HepG2 (cell line): ENCODE measurements around the gene RPSA. TPM values are rescaled to one million over a fixed set of nuclear protein-coding genes. Genes with fewer than 3 reads are reported as not detected.

Source experiments
- DRAP1 ChIP-seq: IDR thresholded peaks from 2 replicates; pipeline ENCODE4 v1.6.1; 2016; ENCODE audit warnings: missing genetic modification reagents, missing compliant biosample characterization
- GTF2F1 ChIP-seq: fragments of 150-350 bp; IDR thresholded peaks from 2 replicates; pipeline ENCODE4 v1.6.1; 2014; ENCODE audit warnings: low read length
- IRF2 ChIP-seq: IDR thresholded peaks from 2 replicates; pipeline ENCODE4 v1.6.1; 2018; ENCODE audit warnings: missing genetic modification reagents, missing compliant biosample characterization
- ISX ChIP-seq: sonication (generic); formaldehyde crosslinking; conservative IDR thresholded peaks from 2 replicates; pipeline ENCODE4 v1.5.0; 2020; ENCODE audit warnings: missing genetic modification reagents
- MBD4 ChIP-seq: IDR thresholded peaks from 2 replicates; pipeline ENCODE4 v1.6.1; 2012; ENCODE audit warnings: low read length, inconsistent platforms, borderline replicate concordance
- NBN ChIP-seq: fragments of 450-650 bp; conservative IDR thresholded peaks from 2 replicates; pipeline ENCODE4 v1.6.1; 2017
- NFAT5 ChIP-seq: sonication (generic); formaldehyde crosslinking; IDR thresholded peaks from 2 replicates; pipeline ENCODE4 v1.4.0; 2020; ENCODE audit warnings: missing genetic modification reagents
- PATZ1 ChIP-seq: sonication (generic); formaldehyde crosslinking; IDR thresholded peaks from 2 replicates; pipeline ENCODE4 v1.4.0; 2020; ENCODE audit warnings: missing genetic modification reagents
- SAP130 ChIP-seq: IDR thresholded peaks from 2 replicates; pipeline ENCODE4 v1.6.1; 2016; ENCODE audit warnings: low read depth
- SRSF9 ChIP-seq: fragments of 200-400 bp; formaldehyde crosslinking; IDR thresholded peaks from 2 replicates; pipeline ENCODE4 v1.6.1; 2018; ENCODE audit warnings: borderline replicate concordance, mild to moderate bottlenecking, low read depth, low read length; ENCODE audit not compliant: insufficient read depth, poor library complexity, severe bottlenecking
- TP53 ChIP-seq: sonication (generic); formaldehyde crosslinking; conservative IDR thresholded peaks from 2 replicates; pipeline ENCODE4 v1.4.0; 2020; ENCODE audit warnings: missing genetic modification reagents
- ZNF264 ChIP-seq: sonication (generic); formaldehyde crosslinking; IDR thresholded peaks from 2 replicates; pipeline ENCODE4 v1.4.0; 2020; ENCODE audit warnings: missing genetic modification reagents
- ZNF275 ChIP-seq: sonication (generic); formaldehyde crosslinking; IDR thresholded peaks from 2 replicates; pipeline ENCODE4 v1.8.0; 2022; ENCODE audit warnings: missing genetic modification reagents, mild to moderate bottlenecking, inconsistent platforms, borderline replicate concordance
- ZNF512B ChIP-seq: sonication (generic); formaldehyde crosslinking; IDR thresholded peaks from 2 replicates; pipeline ENCODE4 v1.5.1; 2020; ENCODE audit warnings: missing genetic modification reagents, mild to moderate bottlenecking, borderline replicate concordance
- ZNF556 ChIP-seq: sonication (generic); formaldehyde crosslinking; IDR thresholded peaks from 2 replicates; pipeline ENCODE4 v1.4.0; 2020; ENCODE audit warnings: mild to moderate bottlenecking, missing genetic modification reagents, borderline replicate concordance
- ZNF713 ChIP-seq: sonication (generic); formaldehyde crosslinking; IDR thresholded peaks from 2 replicates; pipeline ENCODE4 v1.4.0; 2020; ENCODE audit warnings: mild to moderate bottlenecking, missing genetic modification reagents
- polyA plus RNA-seq, 8 experiments: library from polyadenylated mRNA; depleted of rRNA in 3 of 8; stranded (reverse) in 7 of 8; unstranded in 1 of 8; fragments of >200 nt; fragmentation: Illumina TruSeq in 4 of 8; extraction: Trizol in 4 of 8; gene quantifications; 2 replicates each; pipeline versions ENCODE4 v1.2.1 to v1.2.3, GENCODE V29; 2011 to 2016; ENCODE audit warnings: low read depth in 4 of 8, missing spikeins in 1 of 8, mixed read lengths in 1 of 8; ENCODE audit not compliant: insufficient read depth in 1 of 8
- total RNA-seq, 5 experiments: library from RNA; depleted of rRNA; stranded (reverse); fragments of >200 nt; fragmentation: Illumina TruSeq; extraction: Trizol; gene quantifications; 2 replicates each; pipeline ENCODE4 v1.2.3, GENCODE V29; 2016; ENCODE audit warnings: low read depth in 1 of 5

Gene RPSA
- total and polyA plus RNA-seq, 2 of the 13 experiments (the other 11 are each of a cell fraction or from before 2014, with no cell fraction given): 1,683 to 3,226 TPM

- TF ChIP-seq PATZ1: peak; percentile 8; the same call in 1 of the 2 replicates
- peak; percentile 99 for TF ChIP-seq DRAP1 (CRISPR knock-in tag)
- TF ChIP-seq ZNF713 (CRISPR knock-in tag): no peak; the same call in 1 of the 2 replicates
- TF ChIP-seq ZNF275 (CRISPR knock-in tag): peak; percentile 79; the same call in 1 of the 2 replicates
- no peak for TF ChIP-seq GTF2F1
- TF ChIP-seq TP53 (CRISPR knock-in tag): peak; percentile 80; the same call in 1 of the 2 replicates
- no peak for TF ChIP-seq MBD4
- peak; percentile 61; the same call in 1 of the 2 replicates for TF ChIP-seq IRF2 (CRISPR knock-in tag)
- TF ChIP-seq SAP130 (CRISPR knock-in tag): peak; percentile 95
- TF ChIP-seq ZNF264 (CRISPR knock-in tag): peak; percentile 48; the same call in 1 of the 2 replicates
- TF ChIP-seq SRSF9: no peak
- peak; percentile 82; the same call in 1 of the 2 replicates for TF ChIP-seq NFAT5
- TF ChIP-seq ZNF512B (CRISPR knock-in tag): peak; percentile 77; the same call in 1 of the 2 replicates
- peak; percentile 96; the same call in 1 of the 2 replicates for TF ChIP-seq ZNF556 (CRISPR knock-in tag)
- TF ChIP-seq ISX: peak; percentile 87; the same call in 1 of the 2 replicates
- no peak for TF ChIP-seq NBN
Observed at GRCh38 chr3:39406368-39407258, at the start of gene RPSA (continued).
